ENCODE results near the gene CCDC141. TPM values are rescaled to one million over a fixed set of nuclear protein-coding genes. Genes with fewer than 3 reads are reported as not detected.

The CCDC141 gene
- total RNA-seq, 3 donors from 2014 or later (not counting 1 experiment from before 2014, with no cell fraction given): 2.0 to 3.1 (median 2.0) TPM

DNA sequence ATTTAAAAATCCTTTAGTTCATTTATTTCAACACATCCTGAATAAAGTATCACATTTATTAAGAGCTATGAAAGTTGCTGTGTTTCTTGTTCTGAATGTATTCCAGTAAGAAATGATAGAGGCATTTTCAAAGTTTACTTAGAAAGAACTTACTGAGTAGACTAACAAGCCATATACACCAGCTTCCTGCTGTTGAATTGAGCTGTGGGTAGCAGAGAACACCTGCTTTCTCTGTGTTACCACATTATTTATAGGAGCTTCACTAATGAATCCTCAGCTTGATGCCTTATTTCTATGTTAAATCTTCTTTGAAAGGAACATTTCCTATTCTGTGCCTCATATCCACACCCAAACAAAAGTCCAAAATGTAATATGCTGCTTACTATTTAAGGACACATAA, 115.4 kb downstream of the CCDC141 start:
- no peak overlapping the region for H3K27ac Mint-ChIP-seq
- no peaks in the 10 kb centered on the region for H3K4me1 ChIP-seq (ENCODE audit: control insufficient read depth, insufficient read depth, low read length)
- no peak overlapping the region for H3K4me3 ChIP-seq (ENCODE audit: low read length)
- H3K9me3 Mint-ChIP-seq: peaks cover 0 to 4% of the 10 kb centered on the region in 2 donors
- no peak for DNase-seq
- no peak for ATAC-seq
- H3K4me1 Mint-ChIP-seq: no peaks in the 10 kb centered on the region
- TF ChIP-seq, protein P1, sequence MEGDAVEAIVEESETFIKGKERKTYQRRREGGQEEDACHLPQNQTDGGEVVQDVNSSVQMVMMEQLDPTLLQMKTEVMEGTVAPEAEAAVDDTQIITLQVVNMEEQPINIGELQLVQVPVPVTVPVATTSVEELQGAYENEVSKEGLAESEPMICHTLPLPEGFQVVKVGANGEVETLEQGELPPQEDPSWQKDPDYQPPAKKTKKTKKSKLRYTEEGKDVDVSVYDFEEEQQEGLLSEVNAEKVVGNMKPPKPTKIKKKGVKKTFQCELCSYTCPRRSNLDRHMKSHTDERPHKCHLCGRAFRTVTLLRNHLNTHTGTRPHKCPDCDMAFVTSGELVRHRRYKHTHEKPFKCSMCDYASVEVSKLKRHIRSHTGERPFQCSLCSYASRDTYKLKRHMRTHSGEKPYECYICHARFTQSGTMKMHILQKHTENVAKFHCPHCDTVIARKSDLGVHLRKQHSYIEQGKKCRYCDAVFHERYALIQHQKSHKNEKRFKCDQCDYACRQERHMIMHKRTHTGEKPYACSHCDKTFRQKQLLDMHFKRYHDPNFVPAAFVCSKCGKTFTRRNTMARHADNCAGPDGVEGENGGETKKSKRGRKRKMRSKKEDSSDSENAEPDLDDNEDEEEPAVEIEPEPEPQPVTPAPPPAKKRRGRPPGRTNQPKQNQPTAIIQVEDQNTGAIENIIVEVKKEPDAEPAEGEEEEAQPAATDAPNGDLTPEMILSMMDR (IDR thresholded peaks at IDR 0.05): no peak
- no peaks in the 10 kb centered on the region for H3K36me3 ChIP-seq (ENCODE audit: control insufficient read depth, insufficient read depth, low read length)
- no peaks in the 10 kb centered on the region for H3K36me3 Mint-ChIP-seq
- H3K4me3 Mint-ChIP-seq: no peak overlapping the region
- intact Hi-C loops (cut with micrococcal nuclease): no loop called here
- H3K27ac ChIP-seq (ENCODE audit: low read length): no peak overlapping the region
- no peaks in the 10 kb centered on the region for H3K27me3 ChIP-seq (ENCODE audit: control insufficient read depth, insufficient read depth, low read length)
- no peaks in the 10 kb centered on the region for H3K9me3 ChIP-seq (ENCODE audit: control insufficient read depth, insufficient read depth, low read length)
- no peaks in the 10 kb centered on the region for H3K27me3 Mint-ChIP-seq (ENCODE audit: low read depth in 2 of 2)

DNA sequence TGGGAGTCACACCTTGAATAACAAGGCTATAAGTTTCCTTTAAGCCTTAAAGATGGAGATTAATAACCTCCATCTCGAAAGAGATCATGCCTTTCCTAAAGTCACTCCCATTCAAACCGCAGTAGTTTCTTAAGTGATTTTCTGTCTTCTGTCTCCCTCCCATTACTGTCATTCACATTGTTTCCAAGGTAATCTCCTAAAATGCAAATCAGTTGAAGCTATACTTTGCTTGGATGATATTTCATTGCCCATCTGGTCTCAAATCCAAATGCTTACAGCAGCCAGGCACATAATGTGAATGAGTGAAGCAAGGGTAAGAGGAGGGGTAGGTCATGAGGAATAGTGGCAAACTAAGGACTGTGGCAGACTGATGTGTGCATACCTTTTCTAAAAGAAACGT, 116.4 kb downstream of the CCDC141 start:
- no peaks in the 10 kb centered on the region for H3K36me3 ChIP-seq (ENCODE audit: control insufficient read depth, insufficient read depth, low read length)
- H3K9me3 ChIP-seq (ENCODE audit: control insufficient read depth, insufficient read depth, low read length): no peaks in the 10 kb centered on the region
- DNase-seq (no peak), ATAC-seq (no peak)
- no peaks in the 10 kb centered on the region for H3K4me1 ChIP-seq (ENCODE audit: control insufficient read depth, insufficient read depth, low read length)
- no peak overlapping the region for H3K27ac ChIP-seq (ENCODE audit: low read length)
- TF ChIP-seq, protein P1 (IDR thresholded peaks at IDR 0.05): no peak
- no peak overlapping the region for H3K27ac Mint-ChIP-seq
- no peaks in the 10 kb centered on the region for H3K27me3 Mint-ChIP-seq (ENCODE audit: low read depth in 2 of 2)
- H3K9me3 Mint-ChIP-seq: peaks cover 0 to 4% of the 10 kb centered on the region in 2 donors
- intact Hi-C loops (cut with micrococcal nuclease): no loop called here
- no peak overlapping the region for H3K4me3 ChIP-seq (ENCODE audit: low read length)
- H3K4me3 Mint-ChIP-seq: no peak overlapping the region
- no peaks in the 10 kb centered on the region for H3K4me1 Mint-ChIP-seq
- H3K36me3 Mint-ChIP-seq: no peaks in the 10 kb centered on the region
- WGBS (ENCODE audit: insufficient coverage): 94% methylated on average over 3 of the region's 3 CpGs
- no peaks in the 10 kb centered on the region for H3K27me3 ChIP-seq (ENCODE audit: control insufficient read depth, insufficient read depth, low read length)

DNA sequence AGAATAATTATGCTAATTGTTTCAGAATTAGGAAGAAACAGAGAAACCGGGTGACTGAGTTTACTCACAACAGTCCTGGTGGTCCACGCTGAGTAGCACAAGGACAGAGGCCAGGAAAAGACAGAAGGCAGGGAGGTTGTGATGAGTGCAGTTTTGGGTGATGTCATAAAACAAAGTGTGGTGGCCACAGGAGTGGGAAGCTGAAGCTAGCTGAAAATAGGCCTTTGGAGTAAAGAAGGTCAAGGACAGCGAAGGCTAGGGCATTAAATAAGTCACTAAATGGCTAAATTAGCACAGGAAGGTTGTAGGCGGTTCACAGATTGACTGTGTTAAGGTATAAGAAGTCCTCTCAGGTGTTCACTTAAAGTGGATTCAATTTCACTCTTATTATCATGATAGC, 121.9 kb downstream of the CCDC141 start:
- no peak for ATAC-seq

GRCh38 chr2:178927173-178927572, 122.8 kb downstream of the CCDC141 start:
- TF ChIP-seq, protein P1 (IDR thresholded peaks at IDR 0.05): no peak

More for the DNA sequence above, 121.9 kb downstream of the CCDC141 start:
- Mint-ChIP-seq H3K36me3 (no peaks in the 10 kb centered on the region), H3K9me3 (no peaks in the 10 kb centered on the region), H3K4me1 (peaks cover 0 to 5% of the 10 kb centered on the region in 2 donors), H3K27me3 (ENCODE audit: low read depth in 2 of 2) (no peaks in the 10 kb centered on the region), H3K27ac (no peak overlapping the region), H3K4me3 (no peak overlapping the region)
- Histone ChIP-seq H3K4me3 (ENCODE audit: low read length) (no peak overlapping the region), H3K27ac (ENCODE audit: low read length) (no peak overlapping the region), H3K4me1 (ENCODE audit: control insufficient read depth, insufficient read depth, low read length) (no peaks in the 10 kb centered on the region), H3K9me3 (ENCODE audit: control insufficient read depth, insufficient read depth, low read length) (no peaks in the 10 kb centered on the region), H3K36me3 (ENCODE audit: control insufficient read depth, insufficient read depth, low read length) (no peaks in the 10 kb centered on the region), H3K27me3 (ENCODE audit: control insufficient read depth, insufficient read depth, low read length) (no peaks in the 10 kb centered on the region)
- no peak for DNase-seq
- WGBS (ENCODE audit: insufficient coverage): 75% methylated on average over 3 of the region's 4 CpGs
- TF ChIP-seq, protein P1 (IDR thresholded peaks at IDR 0.05): no peak
- intact Hi-C loops (cut with micrococcal nuclease): no loop called here

More at GRCh38 chr2:178927173-178927572, 122.8 kb downstream of the CCDC141 start:
- DNase-seq (no peak), ATAC-seq (no peak)
- no peaks in the 10 kb centered on the region for H3K9me3 Mint-ChIP-seq
- WGBS (ENCODE audit: insufficient coverage): 65% methylated on average over 7 of the region's 7 CpGs
- intact Hi-C loops (cut with micrococcal nuclease): no loop called here
- H3K4me3 ChIP-seq (ENCODE audit: low read length): no peak overlapping the region
- no peak overlapping the region for H3K27ac Mint-ChIP-seq
- no peak overlapping the region for H3K4me3 Mint-ChIP-seq
- H3K4me1 Mint-ChIP-seq: peaks cover 0 to 5% of the 10 kb centered on the region in 2 donors
- no peak overlapping the region for H3K27ac ChIP-seq (ENCODE audit: low read length)
- no peaks in the 10 kb centered on the region for H3K27me3 ChIP-seq (ENCODE audit: control insufficient read depth, insufficient read depth, low read length)
- no peaks in the 10 kb centered on the region for H3K36me3 ChIP-seq (ENCODE audit: control insufficient read depth, insufficient read depth, low read length)
- H3K27me3 Mint-ChIP-seq (ENCODE audit: low read depth in 2 of 2): no peaks in the 10 kb centered on the region
- no peaks in the 10 kb centered on the region for H3K9me3 ChIP-seq (ENCODE audit: control insufficient read depth, insufficient read depth, low read length)
- no peaks in the 10 kb centered on the region for H3K4me1 ChIP-seq (ENCODE audit: control insufficient read depth, insufficient read depth, low read length)
- no peaks in the 10 kb centered on the region for H3K36me3 Mint-ChIP-seq

All from natural killer cell (primary cell).